ENCODE results near the gene PCOLCE2.

The PCOLCE2 gene

GRCh38 chr3:142837526-142837925 lies 51.4 kb downstream of the PCOLCE2 start:
- no peak for DNase-seq
- no peaks in the 10 kb centered on the region for H3K4me1 Mint-ChIP-seq

GRCh38 chr3:142828703-142829305 lies 60.1 kb downstream of the PCOLCE2 start:
- H3K9me3 Mint-ChIP-seq: no peaks in the 10 kb centered on the region
- H3K4me3 Mint-ChIP-seq: no peak overlapping the region
- peaks cover 7% of the 10 kb centered on the region for H3K36me3 Mint-ChIP-seq (ENCODE audit: low read depth)
- peaks cover 13% of the 10 kb centered on the region for H3K4me1 Mint-ChIP-seq
- peak; percentile 87 for DNase-seq
- H3K27me3 Mint-ChIP-seq (ENCODE audit: low read depth, poor library complexity): peaks cover 4% of the 10 kb centered on the region
- TF ChIP-seq CTCF (IDR thresholded peaks at IDR 0.05): peak; percentile 84
- no peak overlapping the region for H3K27ac Mint-ChIP-seq

More at GRCh38 chr3:142837526-142837925, 51.4 kb downstream of the PCOLCE2 start:
- no peak for TF ChIP-seq CTCF (IDR thresholded peaks at IDR 0.05)
- H3K27ac Mint-ChIP-seq: no peak overlapping the region
- no peak overlapping the region for H3K4me3 Mint-ChIP-seq
- H3K36me3 Mint-ChIP-seq (ENCODE audit: low read depth): peaks cover 25% of the 10 kb centered on the region
- H3K27me3 Mint-ChIP-seq (ENCODE audit: low read depth, poor library complexity): peaks cover 3% of the 10 kb centered on the region
- H3K9me3 Mint-ChIP-seq: peaks cover 4% of the 10 kb centered on the region

GRCh38 chr3:142819179-142819578 lies 69.7 kb downstream of the PCOLCE2 start:
- Mint-ChIP-seq H3K27ac (no peak overlapping the region), H3K4me3 (no peak overlapping the region), H3K9me3 (no peaks in the 10 kb centered on the region), H3K27me3 (ENCODE audit: low read depth, poor library complexity) (peaks cover 5% of the 10 kb centered on the region), H3K4me1 (peaks cover 16% of the 10 kb centered on the region), H3K36me3 (ENCODE audit: low read depth) (peaks cover 10% of the 10 kb centered on the region)
- no peak for DNase-seq
- no peak for TF ChIP-seq CTCF (IDR thresholded peaks at IDR 0.05)

- Mint-ChIP-seq H3K9me3 (no peaks in the 10 kb centered on the region), H3K27me3 (ENCODE audit: low read depth, poor library complexity) (peaks cover 5% of the 10 kb centered on the region), H3K4me1 (peaks cover 14% of the 10 kb centered on the region), H3K36me3 (ENCODE audit: low read depth) (peaks cover 10% of the 10 kb centered on the region), H3K4me3 (no peak overlapping the region), H3K27ac (no peak overlapping the region)
- TF ChIP-seq CTCF (IDR thresholded peaks at IDR 0.05): no peak
- no peak for DNase-seq
Observed at GRCh38 chr3:142818651-142819050, 70.2 kb downstream of the PCOLCE2 start.

- Mint-ChIP-seq H3K9me3 (no peaks in the 10 kb centered on the region), H3K4me1 (peaks cover 6% of the 10 kb centered on the region), H3K27me3 (ENCODE audit: low read depth, poor library complexity) (peaks cover 6% of the 10 kb centered on the region), H3K36me3 (ENCODE audit: low read depth) (peaks cover 10% of the 10 kb centered on the region), H3K27ac (no peak overlapping the region), H3K4me3 (no peak overlapping the region)
- no peak for DNase-seq
- TF ChIP-seq CTCF (IDR thresholded peaks at IDR 0.05): no peak
Observed at GRCh38 chr3:142817897-142818296, 71.0 kb downstream of the PCOLCE2 start.

- Mint-ChIP-seq H3K4me3 (no peak overlapping the region), H3K4me1 (peaks cover under 1% of the 10 kb centered on the region), H3K9me3 (no peaks in the 10 kb centered on the region), H3K27me3 (ENCODE audit: low read depth, poor library complexity) (peaks cover 9% of the 10 kb centered on the region), H3K27ac (no peak overlapping the region), H3K36me3 (ENCODE audit: low read depth) (peaks cover 10% of the 10 kb centered on the region)
- DNase-seq: no peak
- TF ChIP-seq CTCF (IDR thresholded peaks at IDR 0.05): no peak
Observed at GRCh38 chr3:142817356-142817755, 71.5 kb downstream of the PCOLCE2 start.
